Pericardium fibroblast (primary cell): ENCODE data around the gene MAPK7. TPM values are rescaled to one million over a fixed set of nuclear protein-coding genes. Genes with fewer than 3 reads are reported as not detected.

ENCODE experiments used
- total RNA-seq: library from RNA; depleted of rRNA; stranded (reverse); fragments of >200 nt; gene quantifications from 2 replicates; pipeline ENCODE4 v1.2.3, GENCODE V29; 2015

MAPK7 gene
- 26.1 and 35.3 TPM in 2 replicates for total RNA-seq

DNA sequence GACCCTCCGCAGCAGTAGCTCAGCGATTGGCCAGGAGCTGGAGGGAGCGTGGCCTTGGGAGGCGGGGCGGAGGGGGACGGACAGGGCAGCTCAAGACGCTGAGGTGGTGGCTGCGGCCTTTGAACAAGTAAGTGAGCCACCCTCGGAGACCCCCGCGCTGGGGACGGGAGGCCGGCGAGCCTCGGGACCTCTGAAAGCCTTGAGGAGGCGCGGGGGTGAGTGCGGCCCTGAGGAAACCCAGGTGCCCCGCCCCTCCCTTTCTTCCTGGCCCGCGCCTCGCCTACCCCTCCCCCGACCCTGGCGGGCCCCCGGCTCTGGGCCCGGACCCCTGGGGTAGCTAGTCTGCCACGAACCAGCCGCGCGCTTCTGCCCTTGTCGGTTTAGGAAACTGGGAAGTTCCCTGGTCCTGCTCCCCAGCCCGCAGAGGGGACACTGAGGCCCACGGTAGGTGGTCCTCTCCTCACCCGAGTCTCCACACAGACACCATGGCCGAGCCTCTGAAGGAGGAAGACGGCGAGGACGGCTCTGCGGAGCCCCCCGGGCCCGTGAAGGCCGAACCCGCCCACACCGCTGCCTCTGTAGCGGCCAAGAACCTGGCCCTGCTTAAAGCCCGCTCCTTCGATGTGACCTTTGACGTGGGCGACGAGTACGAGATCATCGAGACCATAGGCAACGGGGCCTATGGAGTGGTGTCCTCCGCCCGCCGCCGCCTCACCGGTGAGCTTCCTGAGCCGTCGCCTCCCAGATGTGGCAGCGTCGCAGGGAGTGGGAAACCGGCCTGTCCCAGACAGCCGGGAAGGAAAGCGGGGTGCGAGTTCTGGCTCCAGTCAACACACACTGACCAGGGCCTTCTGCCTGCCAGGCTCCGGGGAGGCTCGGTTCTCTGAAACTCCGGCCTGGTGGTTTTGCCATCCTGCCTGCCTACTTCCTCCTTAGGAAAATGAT, at the start of gene MAPK7:
MAPK7 (plus strand) TSS at position 83 of the 945 bp plus-strand sequence; CDS start at position 486, 403 bp downstream.

DNA sequence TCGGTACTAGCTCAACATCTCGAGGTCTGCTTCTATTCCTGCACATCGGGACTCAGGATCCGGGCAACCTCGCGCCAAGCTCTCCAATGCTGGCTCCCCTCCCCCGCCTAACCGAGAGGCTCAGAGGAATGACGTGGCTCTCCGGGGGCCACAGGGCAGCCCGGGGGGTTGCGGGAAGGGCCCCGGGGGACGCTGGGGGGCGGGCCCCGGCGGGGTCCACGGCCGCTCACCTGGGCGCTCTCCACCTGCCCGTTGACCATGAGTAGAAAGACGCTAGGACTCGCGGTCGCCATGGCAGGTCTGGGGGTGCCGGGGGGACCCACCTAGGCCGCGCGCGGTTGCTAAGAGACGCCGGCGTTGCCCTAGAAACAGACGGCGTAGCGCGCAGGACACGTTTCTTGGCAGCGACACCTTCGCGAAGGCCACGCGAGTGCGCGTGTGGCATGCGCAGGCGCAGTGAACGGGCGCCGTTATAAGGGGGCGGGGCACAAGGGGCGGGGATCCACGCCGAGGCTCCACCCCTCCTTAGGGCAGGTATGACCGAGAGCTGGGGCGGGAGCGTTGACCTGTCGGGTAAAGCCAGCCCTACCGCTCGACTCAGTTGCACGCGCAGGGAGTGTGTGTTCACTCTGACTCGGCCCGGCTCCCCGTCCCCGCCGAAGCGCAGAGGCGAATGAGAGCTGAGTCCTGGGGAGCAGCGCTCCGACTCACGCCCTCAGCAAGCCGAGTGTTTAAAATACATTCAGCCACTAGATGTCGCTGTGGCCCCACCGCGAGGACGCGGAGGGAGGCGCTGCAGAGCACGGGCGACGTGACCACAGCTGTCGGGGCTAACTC, 15.8 kb upstream of the MAPK7 start, which contains the start of gene B9D1:
B9D1 (minus strand) TSS at position 447 of the 837 bp plus-strand sequence; CDS start at position 293, 154 bp downstream.

DNA sequence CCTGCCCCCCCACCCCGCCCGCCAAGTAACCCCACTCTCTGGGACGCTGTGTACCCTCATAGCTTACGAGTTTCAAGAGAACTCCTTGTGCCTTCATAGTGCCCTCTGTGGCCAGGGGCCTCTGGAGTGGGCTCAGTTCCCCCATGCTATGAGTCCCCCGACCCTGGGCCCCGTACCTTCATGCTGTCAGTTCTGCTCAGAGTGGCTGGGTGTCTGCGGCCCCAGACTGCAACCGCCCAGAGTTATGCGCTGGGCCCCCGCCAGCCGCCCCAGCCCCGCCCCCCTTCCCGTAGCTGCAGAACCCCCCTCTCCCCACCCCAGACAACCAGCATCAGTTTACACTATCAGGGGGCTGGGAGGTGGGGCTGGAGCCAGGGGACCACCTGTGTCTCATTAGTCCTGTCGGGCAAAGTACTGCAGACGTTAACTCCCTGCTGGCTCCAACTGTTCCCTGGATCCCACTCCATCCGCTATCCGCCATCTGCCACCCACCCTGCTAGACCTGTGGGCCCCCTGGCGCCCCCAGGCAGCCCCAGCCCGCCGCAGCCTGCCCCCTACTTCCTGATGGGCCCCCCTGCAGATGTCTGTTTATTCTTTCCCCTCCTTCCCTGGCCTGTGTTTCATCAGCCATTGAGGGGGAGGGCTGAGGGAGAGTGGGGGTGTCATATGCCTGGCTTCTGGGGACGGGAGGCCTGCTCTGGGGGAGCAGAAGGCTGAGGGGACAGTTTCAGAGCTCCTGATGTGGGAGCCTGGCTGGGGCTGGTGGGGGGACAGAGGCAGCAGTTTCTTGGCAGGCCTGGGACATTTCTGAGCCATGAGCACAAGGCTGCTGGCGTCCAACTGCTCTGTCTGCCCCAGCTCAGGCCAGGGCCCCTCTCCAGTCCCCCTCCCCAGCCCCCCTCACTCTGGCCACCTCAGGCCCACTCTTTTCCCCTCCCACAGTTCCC, 8.9 kb downstream of the MAPK7 start, which contains the start of gene MFAP4:
MFAP4 (minus strand) TSS at position 217 of the 947 bp plus-strand sequence; CDS start at position 182, 35 bp downstream.

DNA sequence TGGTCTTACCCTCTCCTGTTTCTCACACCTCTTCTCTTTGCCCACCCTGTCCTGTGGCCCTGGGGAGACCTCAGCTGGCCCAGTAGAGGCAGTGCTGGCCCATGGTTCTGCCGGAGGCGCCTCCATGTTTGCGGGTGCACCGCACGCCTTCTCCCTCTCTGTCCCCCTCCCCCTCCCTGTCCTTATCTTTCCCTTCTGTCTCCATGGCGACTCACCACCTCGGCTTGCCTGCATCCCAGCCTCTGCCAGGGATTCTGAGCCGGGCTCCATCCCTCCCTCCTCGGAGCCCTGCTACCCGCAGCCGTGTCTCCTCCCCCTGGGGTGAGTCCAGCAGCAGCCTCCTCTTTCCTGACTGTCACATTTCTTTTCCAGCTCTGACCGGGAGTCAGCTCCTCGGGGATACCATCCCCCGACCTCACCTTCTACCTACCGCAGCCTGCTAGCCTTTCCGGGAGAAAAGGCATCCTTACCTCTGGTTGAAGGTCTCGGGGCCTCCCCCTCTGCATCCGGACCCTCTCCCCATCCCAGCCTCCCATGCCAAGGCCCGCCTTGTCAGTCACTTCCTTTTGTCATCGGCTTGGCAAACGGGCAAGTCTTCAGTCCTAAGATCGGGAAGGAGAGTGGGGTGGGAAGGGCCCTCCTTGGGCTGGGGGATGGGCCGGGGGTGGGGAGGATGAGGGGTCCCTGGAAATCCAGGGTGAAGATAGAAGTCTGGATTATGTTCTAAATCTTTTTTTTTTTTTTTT, 32.8 kb downstream of the MAPK7 start, which contains the start of gene RNF112:
RNF112 (plus strand) TSS at position 358 of the 746 bp plus-strand sequence; CDS start at position 535, 177 bp downstream.

Other genes starting within 250 kb of the MAPK7 start
- gene EPN2, start 141.1 kb upstream of the MAPK7 start, total RNA-seq = 18.4 and 21.0 TPM in 2 replicates
- gene B9D1, start 15.8 kb upstream of the MAPK7 start, total RNA-seq = 12.8 and 14.1 TPM in 2 replicates
- 452 and 638 TPM in 2 replicates for gene MFAP4, start 8.7 kb downstream of the MAPK7 start, total RNA-seq
- 2.3 and 11.3 TPM in 2 replicates for gene RNF112, start 32.7 kb downstream of the MAPK7 start, total RNA-seq
- 0.43 and 0.70 TPM in 2 replicates for gene SLC47A1, start 155.4 kb downstream of the MAPK7 start, total RNA-seq